MM.1S (cell line): ENCODE data around the gene ASIC2.

Source experiments
- DNase-seq: peaks from one replicate; pipeline ENCODE4 v3.0.0-alpha.2; 2015
- H2AFZ ChIP-seq: fragments of 300-600 bp; sonication (generic); 2 replicates; pipeline ENCODE4 v1.6.0; 2016; ENCODE audit warnings: antibody characterized with exemption, low read length
- H3F3A ChIP-seq: fragments of 300-600 bp; sonication (generic); 2 replicates; pipeline ENCODE4 v1.6.1; 2016; ENCODE audit warnings: mild to moderate bottlenecking, antibody characterized with exemption, low read length, moderate library complexity, mixed read lengths; ENCODE audit not compliant: insufficient read depth
- H3K27ac ChIP-seq: fragments of 300-600 bp; sonication (generic); 2 replicates; pipeline ENCODE4 v1.5.1; 2016; ENCODE audit warnings: mild to moderate bottlenecking, low read length
- H3K27me3 ChIP-seq: fragments of 300-600 bp; sonication (generic); replicated peaks from 2 replicates; pipeline ENCODE4 v1.6.0; 2016; ENCODE audit warnings: low read length; ENCODE audit not compliant: insufficient read depth
- H3K36me3 ChIP-seq: fragments of 300-600 bp; sonication (generic); replicated peaks from 2 replicates; pipeline ENCODE4 v1.6.1; 2016; ENCODE audit warnings: mild to moderate bottlenecking, low read length, mixed read lengths; ENCODE audit not compliant: insufficient read depth
- H3K4me1 ChIP-seq: fragments of 300-600 bp; sonication (generic); 2 replicates; pipeline ENCODE4 v1.6.1; 2016; ENCODE audit warnings: low read length, mixed read lengths
- H3K4me2 ChIP-seq: fragments of 300-600 bp; sonication (generic); 2 replicates; pipeline ENCODE4 v1.6.0; 2016; ENCODE audit warnings: low read depth, low read length
- H3K4me3 ChIP-seq: fragments of 300-600 bp; sonication (generic); 2 replicates; pipeline ENCODE4 v1.5.1; 2016; ENCODE audit warnings: low read length, mixed read lengths
- H3K79me2 ChIP-seq: fragments of 300-600 bp; sonication (generic); 2 replicates; pipeline ENCODE4 v1.6.1; 2016; ENCODE audit warnings: mixed run types, low read length, mixed read lengths
- H3K9ac ChIP-seq: fragments of 300-600 bp; sonication (generic); 2 replicates; pipeline ENCODE4 v1.6.1; 2016; ENCODE audit warnings: low read length, mixed read lengths
- H3K9me2 ChIP-seq: fragments of 300-600 bp; sonication (generic); replicated peaks from 2 replicates; pipeline ENCODE4 v1.6.1; 2016; ENCODE audit warnings: mild to moderate bottlenecking, low read length, mixed read lengths; ENCODE audit not compliant: insufficient read depth
- H3K9me3 ChIP-seq: fragments of 300-600 bp; sonication (generic); replicated peaks from 2 replicates; pipeline ENCODE4 v1.6.1; 2016; ENCODE audit warnings: mild to moderate bottlenecking, low read length, mixed read lengths; ENCODE audit not compliant: insufficient read depth
- H4K20me1 ChIP-seq: fragments of 300-600 bp; sonication (generic); 2 replicates; pipeline ENCODE4 v1.6.1; 2016; ENCODE audit warnings: mild to moderate bottlenecking, low read length, moderate library complexity, mixed read lengths; ENCODE audit not compliant: insufficient read depth
- CTCF ChIP-seq: fragments of 300-600 bp; sonication (generic); IDR thresholded peaks from 2 replicates; pipeline ENCODE4 v1.5.1; 2016; ENCODE audit warnings: antibody characterized with exemption, low read length, mixed read lengths
- EZH2 ChIP-seq: fragments of 300-600 bp; sonication (generic); optimal IDR thresholded peaks from 2 replicates; pipeline ENCODE3; 2017; ENCODE audit warnings: low read depth, mild to moderate bottlenecking, antibody characterized with exemption, low read length, mixed read lengths
- EZH2phosphoT487 ChIP-seq: fragments of 300-600 bp; sonication (generic); IDR thresholded peaks from 2 replicates; pipeline ENCODE4 v1.6.1; 2018; ENCODE audit warnings: antibody characterized with exemption, low read length

Gene ASIC2

GRCh38 chr17:33142705-33143299 lies 150.3 kb downstream of the ASIC2 start:
- Histone ChIP-seq H3K27ac (no peak overlapping the region), H3K4me1 (no peaks in the 10 kb centered on the region), H3F3A (no peaks in the 10 kb centered on the region), H3K9me2 (no peaks in the 10 kb centered on the region), H2AFZ (no peak overlapping the region), H4K20me1 (no peaks in the 10 kb centered on the region), H3K36me3 (no peaks in the 10 kb centered on the region), H3K79me2 (no peaks in the 10 kb centered on the region), H3K9ac (no peak overlapping the region), H3K9me3 (no peaks in the 10 kb centered on the region), H3K4me2 (no peak overlapping the region), H3K27me3 (no peaks in the 10 kb centered on the region), H3K4me3 (no peak overlapping the region)
- DNase-seq, result peak; percentile 40
- TF ChIP-seq EZH2phosphoT487, result no peak
- TF ChIP-seq CTCF, result no peak
- no peak for TF ChIP-seq EZH2

GRCh38 chr17:33140413-33141099 lies 152.5 kb downstream of the ASIC2 start:
- no peaks in the 10 kb centered on the region for H3F3A ChIP-seq
- H3K4me2 ChIP-seq, result no peak overlapping the region
- no peak for DNase-seq
- no peaks in the 10 kb centered on the region for H3K27me3 ChIP-seq
- H2AFZ ChIP-seq, result no peak overlapping the region
- no peak for TF ChIP-seq EZH2phosphoT487
- no peak for TF ChIP-seq CTCF
- TF ChIP-seq EZH2, result no peak
- H4K20me1 ChIP-seq, result no peaks in the 10 kb centered on the region
- no peak overlapping the region for H3K9ac ChIP-seq
- H3K9me2 ChIP-seq, result no peaks in the 10 kb centered on the region
- no peak overlapping the region for H3K4me3 ChIP-seq
- no peaks in the 10 kb centered on the region for H3K79me2 ChIP-seq
- H3K9me3 ChIP-seq, result no peaks in the 10 kb centered on the region
- no peak overlapping the region for H3K27ac ChIP-seq
- H3K36me3 ChIP-seq, result no peaks in the 10 kb centered on the region
- no peaks in the 10 kb centered on the region for H3K4me1 ChIP-seq

GRCh38 chr17:33138627-33139026 lies 154.5 kb downstream of the ASIC2 start:
- Histone ChIP-seq H3F3A (no peaks in the 10 kb centered on the region), H3K4me3 (no peak overlapping the region), H3K9ac (no peak overlapping the region), H3K9me3 (no peaks in the 10 kb centered on the region), H3K27me3 (no peaks in the 10 kb centered on the region; the same call in 1 of the 2 replicates), H3K4me1 (no peaks in the 10 kb centered on the region), H3K36me3 (no peaks in the 10 kb centered on the region), H2AFZ (no peak overlapping the region), H4K20me1 (no peaks in the 10 kb centered on the region), H3K9me2 (no peaks in the 10 kb centered on the region), H3K27ac (no peak overlapping the region), H3K79me2 (no peaks in the 10 kb centered on the region), H3K4me2 (no peak overlapping the region)
- TF ChIP-seq CTCF (no peak), EZH2phosphoT487 (no peak), EZH2 (no peak)
- DNase-seq, result no peak
